HepG2 (cell line): Measurements from ENCODE around the gene IRX3. TPM values are rescaled to one million over a fixed set of nuclear protein-coding genes. Genes with fewer than 3 reads are reported as not detected.

Experiments used
- CBFB ChIP-seq: sonication (generic); formaldehyde crosslinking; IDR thresholded peaks from 2 replicates; pipeline ENCODE4 v1.4.0; 2020; ENCODE audit warnings: missing genetic modification reagents
- FOXM1 ChIP-seq: sonication (generic); formaldehyde crosslinking; IDR thresholded peaks from 2 replicates; pipeline ENCODE4 v1.5.0; 2020; ENCODE audit warnings: missing genetic modification reagents
- HDAC1 ChIP-seq: sonication (generic); formaldehyde crosslinking; IDR thresholded peaks from 2 replicates; pipeline ENCODE4 v1.5.1; 2020; ENCODE audit warnings: mild to moderate bottlenecking, missing genetic modification reagents
- ISL2 ChIP-seq: sonication (generic); formaldehyde crosslinking; IDR thresholded peaks from 2 replicates; pipeline ENCODE4 v1.5.0; 2020; ENCODE audit warnings: missing genetic modification reagents
- KLF13 ChIP-seq: sonication (generic); formaldehyde crosslinking; IDR thresholded peaks from 2 replicates; pipeline ENCODE4 v1.4.0; 2020; ENCODE audit warnings: mild to moderate bottlenecking, missing genetic modification reagents
- MIER2 ChIP-seq: IDR thresholded peaks from 2 replicates; pipeline ENCODE4 v1.6.1; 2016; ENCODE audit warnings: missing biosample characterization, missing genetic modification reagents
- NONO ChIP-seq, 2 experiments: fragments of 450-650 bp in 1 of 2; sonication (generic) in 1 of 2; formaldehyde crosslinking in 1 of 2; IDR thresholded peaks in 1 of 2; conservative IDR thresholded peaks in 1 of 2; 2 replicates each; pipeline versions ENCODE4 v1.6.1 to v1.8.0; 2017 to 2022; ENCODE audit warnings: mild to moderate bottlenecking in 1 of 2, missing genetic modification reagents in 1 of 2, moderate library complexity in 1 of 2
- ZFP37 ChIP-seq: sonication (generic); formaldehyde crosslinking; IDR thresholded peaks from 2 replicates; pipeline ENCODE4 v1.4.0; 2020; ENCODE audit warnings: missing genetic modification reagents, borderline replicate concordance
- ZFY ChIP-seq: sonication (generic); formaldehyde crosslinking; IDR thresholded peaks from 2 replicates; pipeline ENCODE4 v1.4.0; 2020; ENCODE audit warnings: missing genetic modification reagents
- ZNF136 ChIP-seq: sonication (generic); formaldehyde crosslinking; IDR thresholded peaks from 2 replicates; pipeline ENCODE4 v1.8.1; 2022; ENCODE audit warnings: low read depth, mild to moderate bottlenecking, moderate library complexity, missing genetic modification reagents
- ZNF501 ChIP-seq: sonication (generic); formaldehyde crosslinking; IDR thresholded peaks from 2 replicates; pipeline ENCODE4 v1.5.1; 2020; ENCODE audit warnings: mild to moderate bottlenecking, moderate library complexity, missing genetic modification reagents
- ZNF546 ChIP-seq: sonication (generic); formaldehyde crosslinking; conservative IDR thresholded peaks from 2 replicates; pipeline ENCODE4 v1.8.1; 2023; ENCODE audit warnings: mild to moderate bottlenecking, missing genetic modification reagents
- ZNF563 ChIP-seq: sonication (generic); formaldehyde crosslinking; IDR thresholded peaks from 2 replicates; pipeline ENCODE4 v1.8.0; 2022; ENCODE audit warnings: mild to moderate bottlenecking, moderate library complexity, missing genetic modification reagents
- ZNF567 ChIP-seq: sonication (generic); formaldehyde crosslinking; IDR thresholded peaks from 2 replicates; pipeline ENCODE4 v1.8.1; 2023; ENCODE audit warnings: mild to moderate bottlenecking, missing genetic modification reagents, borderline replicate concordance
- polyA plus RNA-seq, 8 experiments: library from polyadenylated mRNA; depleted of rRNA in 3 of 8; stranded (reverse) in 7 of 8; unstranded in 1 of 8; fragments of >200 nt; fragmentation: Illumina TruSeq in 4 of 8; extraction: Trizol in 4 of 8; gene quantifications; 2 replicates each; pipeline versions ENCODE4 v1.2.1 to v1.2.3, GENCODE V29; 2011 to 2016; ENCODE audit warnings: low read depth in 4 of 8, missing spikeins in 1 of 8, mixed read lengths in 1 of 8; ENCODE audit not compliant: insufficient read depth in 1 of 8
- total RNA-seq, 5 experiments: library from RNA; depleted of rRNA; stranded (reverse); fragments of >200 nt; fragmentation: Illumina TruSeq; extraction: Trizol; gene quantifications; 2 replicates each; pipeline ENCODE4 v1.2.3, GENCODE V29; 2016; ENCODE audit warnings: low read depth in 1 of 5
- TF ChIP-seq, protein P1 (sequence below): sonication (generic); formaldehyde crosslinking; conservative IDR thresholded peaks from 2 replicates; pipeline ENCODE4 v1.4.0; 2020; ENCODE audit warnings: mild to moderate bottlenecking, missing genetic modification reagents, moderate library complexity
- TF ChIP-seq, protein P2 (sequence below): sonication (generic); formaldehyde crosslinking; IDR thresholded peaks from 2 replicates; pipeline ENCODE4 v1.4.0; 2020; ENCODE audit warnings: missing genetic modification reagents, borderline replicate concordance
- TF ChIP-seq, protein P3 (sequence below): sonication (generic); formaldehyde crosslinking; IDR thresholded peaks from 2 replicates; pipeline ENCODE4 v1.5.0; 2020; ENCODE audit warnings: missing genetic modification reagents, mild to moderate bottlenecking, borderline replicate concordance
- TF ChIP-seq, protein P4 (sequence below): sonication (generic); formaldehyde crosslinking; IDR thresholded peaks from 2 replicates; pipeline ENCODE4 v1.4.0; 2020; ENCODE audit warnings: missing genetic modification reagents, borderline replicate concordance

Gene IRX3
- total and polyA plus RNA-seq, 2 of the 13 experiments (the other 11 are each of a cell fraction or from before 2014, with no cell fraction given) = 9.2 to 16.4 TPM

DNA sequence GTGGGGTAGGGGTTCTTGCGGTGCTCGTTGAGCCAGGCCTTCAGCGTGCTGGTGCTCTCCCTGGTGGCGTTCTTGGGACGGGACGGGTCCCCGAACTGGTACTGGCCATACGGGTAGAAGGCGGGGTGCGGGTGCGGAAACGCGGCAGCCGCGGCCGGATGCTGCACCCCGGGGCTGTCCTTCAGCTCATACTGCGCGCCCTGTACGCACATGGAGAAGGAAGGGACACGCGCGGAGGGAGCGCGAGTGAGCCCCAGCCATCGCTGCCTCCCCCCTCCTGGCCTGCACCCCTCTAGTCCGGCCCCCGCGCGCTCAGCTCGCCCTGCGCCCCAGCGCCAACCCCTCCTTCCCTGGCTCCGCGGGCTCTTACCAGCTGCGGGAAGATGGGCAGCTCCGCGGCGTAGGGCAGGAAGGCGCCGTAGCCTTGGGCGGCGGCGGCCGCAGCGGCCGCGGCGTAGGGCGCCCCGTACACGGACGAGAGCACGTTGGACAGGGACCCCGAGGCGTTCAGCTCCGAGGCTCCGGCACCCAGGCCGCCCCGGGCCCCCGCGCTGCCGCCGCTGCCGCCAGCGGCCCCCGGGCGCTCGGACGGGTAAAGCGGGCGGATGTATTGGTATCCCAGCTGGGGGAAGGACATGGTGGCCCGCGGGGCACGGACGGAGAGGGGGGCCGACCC is 1.0 kb downstream of the IRX3 start (continued):
- TF ChIP-seq ZNF567 (CRISPR knock-in tag) = no peak
- peak; percentile 60; the same call in 1 of the 2 replicates for TF ChIP-seq HDAC1 (CRISPR knock-in tag)
- 0 out of 2 replicates have a peak, but pooled peaks have one; percentile 47 for TF ChIP-seq FOXM1
- TF ChIP-seq, protein P1, sequence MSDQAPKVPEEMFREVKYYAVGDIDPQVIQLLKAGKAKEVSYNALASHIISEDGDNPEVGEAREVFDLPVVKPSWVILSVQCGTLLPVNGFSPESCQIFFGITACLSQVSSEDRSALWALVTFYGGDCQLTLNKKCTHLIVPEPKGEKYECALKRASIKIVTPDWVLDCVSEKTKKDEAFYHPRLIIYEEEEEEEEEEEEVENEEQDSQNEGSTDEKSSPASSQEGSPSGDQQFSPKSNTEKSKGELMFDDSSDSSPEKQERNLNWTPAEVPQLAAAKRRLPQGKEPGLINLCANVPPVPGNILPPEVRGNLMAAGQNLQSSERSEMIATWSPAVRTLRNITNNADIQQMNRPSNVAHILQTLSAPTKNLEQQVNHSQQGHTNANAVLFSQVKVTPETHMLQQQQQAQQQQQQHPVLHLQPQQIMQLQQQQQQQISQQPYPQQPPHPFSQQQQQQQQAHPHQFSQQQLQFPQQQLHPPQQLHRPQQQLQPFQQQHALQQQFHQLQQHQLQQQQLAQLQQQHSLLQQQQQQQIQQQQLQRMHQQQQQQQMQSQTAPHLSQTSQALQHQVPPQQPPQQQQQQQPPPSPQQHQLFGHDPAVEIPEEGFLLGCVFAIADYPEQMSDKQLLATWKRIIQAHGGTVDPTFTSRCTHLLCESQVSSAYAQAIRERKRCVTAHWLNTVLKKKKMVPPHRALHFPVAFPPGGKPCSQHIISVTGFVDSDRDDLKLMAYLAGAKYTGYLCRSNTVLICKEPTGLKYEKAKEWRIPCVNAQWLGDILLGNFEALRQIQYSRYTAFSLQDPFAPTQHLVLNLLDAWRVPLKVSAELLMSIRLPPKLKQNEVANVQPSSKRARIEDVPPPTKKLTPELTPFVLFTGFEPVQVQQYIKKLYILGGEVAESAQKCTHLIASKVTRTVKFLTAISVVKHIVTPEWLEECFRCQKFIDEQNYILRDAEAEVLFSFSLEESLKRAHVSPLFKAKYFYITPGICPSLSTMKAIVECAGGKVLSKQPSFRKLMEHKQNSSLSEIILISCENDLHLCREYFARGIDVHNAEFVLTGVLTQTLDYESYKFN = no peak
- TF ChIP-seq, protein P2, sequence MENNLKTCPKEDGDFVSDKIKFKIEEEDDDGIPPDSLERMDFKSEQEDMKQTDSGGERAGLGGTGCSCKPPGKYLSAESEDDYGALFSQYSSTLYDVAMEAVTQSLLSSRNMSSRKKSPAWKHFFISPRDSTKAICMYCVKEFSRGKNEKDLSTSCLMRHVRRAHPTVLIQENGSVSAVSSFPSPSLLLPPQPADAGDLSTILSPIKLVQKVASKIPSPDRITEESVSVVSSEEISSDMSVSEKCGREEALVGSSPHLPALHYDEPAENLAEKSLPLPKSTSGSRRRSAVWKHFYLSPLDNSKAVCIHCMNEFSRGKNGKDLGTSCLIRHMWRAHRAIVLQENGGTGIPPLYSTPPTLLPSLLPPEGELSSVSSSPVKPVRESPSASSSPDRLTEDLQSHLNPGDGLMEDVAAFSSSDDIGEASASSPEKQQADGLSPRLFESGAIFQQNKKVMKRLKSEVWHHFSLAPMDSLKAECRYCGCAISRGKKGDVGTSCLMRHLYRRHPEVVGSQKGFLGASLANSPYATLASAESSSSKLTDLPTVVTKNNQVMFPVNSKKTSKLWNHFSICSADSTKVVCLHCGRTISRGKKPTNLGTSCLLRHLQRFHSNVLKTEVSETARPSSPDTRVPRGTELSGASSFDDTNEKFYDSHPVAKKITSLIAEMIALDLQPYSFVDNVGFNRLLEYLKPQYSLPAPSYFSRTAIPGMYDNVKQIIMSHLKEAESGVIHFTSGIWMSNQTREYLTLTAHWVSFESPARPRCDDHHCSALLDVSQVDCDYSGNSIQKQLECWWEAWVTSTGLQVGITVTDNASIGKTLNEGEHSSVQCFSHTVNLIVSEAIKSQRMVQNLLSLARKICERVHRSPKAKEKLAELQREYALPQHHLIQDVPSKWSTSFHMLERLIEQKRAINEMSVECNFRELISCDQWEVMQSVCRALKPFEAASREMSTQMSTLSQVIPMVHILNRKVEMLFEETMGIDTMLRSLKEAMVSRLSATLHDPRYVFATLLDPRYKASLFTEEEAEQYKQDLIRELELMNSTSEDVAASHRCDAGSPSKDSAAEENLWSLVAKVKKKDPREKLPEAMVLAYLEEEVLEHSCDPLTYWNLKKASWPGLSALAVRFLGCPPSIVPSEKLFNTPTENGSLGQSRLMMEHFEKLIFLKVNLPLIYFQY (CRISPR knock-in tag) = peak; percentile 15; the same call in 1 of the 2 replicates
- no peak for TF ChIP-seq MIER2 (CRISPR knock-in tag)
- TF ChIP-seq KLF13 (CRISPR knock-in tag) = no peak
- no peak for TF ChIP-seq NONO (IDR thresholded peaks at IDR 0.05)
- no peak; the same call in 1 of the 2 replicates for TF ChIP-seq NONO (CRISPR knock-in tag; conservative IDR thresholded peaks at IDR 0.05)
- 0 out of 2 replicates have a peak, but pooled peaks have one; percentile 19 for TF ChIP-seq ISL2 (CRISPR knock-in tag)
- TF ChIP-seq CBFB = no peak
- no peak for TF ChIP-seq ZNF136
- TF ChIP-seq, protein P3, sequence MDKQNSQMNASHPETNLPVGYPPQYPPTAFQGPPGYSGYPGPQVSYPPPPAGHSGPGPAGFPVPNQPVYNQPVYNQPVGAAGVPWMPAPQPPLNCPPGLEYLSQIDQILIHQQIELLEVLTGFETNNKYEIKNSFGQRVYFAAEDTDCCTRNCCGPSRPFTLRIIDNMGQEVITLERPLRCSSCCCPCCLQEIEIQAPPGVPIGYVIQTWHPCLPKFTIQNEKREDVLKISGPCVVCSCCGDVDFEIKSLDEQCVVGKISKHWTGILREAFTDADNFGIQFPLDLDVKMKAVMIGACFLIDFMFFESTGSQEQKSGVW = no peak
- TF ChIP-seq ZFY (CRISPR knock-in tag) = peak; percentile 42
- TF ChIP-seq ZNF563 (CRISPR knock-in tag) = no peak; the same call in none of the 2 replicates
- TF ChIP-seq, protein P4, sequence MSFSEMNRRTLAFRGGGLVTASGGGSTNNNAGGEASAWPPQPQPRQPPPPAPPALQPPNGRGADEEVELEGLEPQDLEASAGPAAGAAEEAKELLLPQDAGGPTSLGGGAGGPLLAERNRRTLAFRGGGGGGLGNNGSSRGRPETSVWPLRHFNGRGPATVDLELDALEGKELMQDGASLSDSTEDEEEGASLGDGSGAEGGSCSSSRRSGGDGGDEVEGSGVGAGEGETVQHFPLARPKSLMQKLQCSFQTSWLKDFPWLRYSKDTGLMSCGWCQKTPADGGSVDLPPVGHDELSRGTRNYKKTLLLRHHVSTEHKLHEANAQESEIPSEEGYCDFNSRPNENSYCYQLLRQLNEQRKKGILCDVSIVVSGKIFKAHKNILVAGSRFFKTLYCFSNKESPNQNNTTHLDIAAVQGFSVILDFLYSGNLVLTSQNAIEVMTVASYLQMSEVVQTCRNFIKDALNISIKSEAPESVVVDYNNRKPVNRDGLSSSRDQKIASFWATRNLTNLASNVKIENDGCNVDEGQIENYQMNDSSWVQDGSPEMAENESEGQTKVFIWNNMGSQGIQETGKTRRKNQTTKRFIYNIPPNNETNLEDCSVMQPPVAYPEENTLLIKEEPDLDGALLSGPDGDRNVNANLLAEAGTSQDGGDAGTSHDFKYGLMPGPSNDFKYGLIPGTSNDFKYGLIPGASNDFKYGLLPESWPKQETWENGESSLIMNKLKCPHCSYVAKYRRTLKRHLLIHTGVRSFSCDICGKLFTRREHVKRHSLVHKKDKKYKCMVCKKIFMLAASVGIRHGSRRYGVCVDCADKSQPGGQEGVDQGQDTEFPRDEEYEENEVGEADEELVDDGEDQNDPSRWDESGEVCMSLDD = peak; percentile 86; the same call in 1 of the 2 replicates
- TF ChIP-seq ZFP37 (CRISPR knock-in tag) = no peak
- no peak; the same call in 1 of the 2 replicates for TF ChIP-seq ZNF546 (CRISPR knock-in tag)
- no peak for TF ChIP-seq ZNF501 (CRISPR knock-in tag)
